Measurements from ENCODE around the gene PARVG.

Gene PARVG

DNA sequence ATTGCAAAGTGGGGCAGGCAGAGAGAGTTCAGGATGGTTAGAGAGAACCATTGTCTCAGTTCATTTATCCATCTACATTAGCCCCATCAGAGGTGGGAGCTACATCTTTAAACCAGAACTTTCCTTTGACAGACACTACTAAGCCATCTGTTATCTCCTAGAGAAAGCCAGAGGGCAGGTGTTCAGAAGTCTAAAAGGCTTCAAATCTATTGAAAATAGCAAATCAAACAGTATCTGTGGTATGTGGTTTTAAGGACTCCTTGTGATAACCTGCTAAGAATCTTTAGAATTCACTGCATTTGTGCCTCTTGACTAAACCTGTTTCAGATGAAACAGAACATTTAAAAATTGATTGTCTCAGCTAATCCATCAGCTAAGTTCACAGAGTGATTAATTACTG, 43.9 kb upstream of the PARVG start:
- H3K9ac ChIP-seq (ENCODE audit: low read depth, low read length), result no peak overlapping the region
- no peaks in the 10 kb centered on the region for H3K79me2 ChIP-seq (ENCODE audit: insufficient read depth, low read length)
- no peak overlapping the region for H3K4me2 ChIP-seq (ENCODE audit: insufficient read depth, low read length)
- TF ChIP-seq EZH2 (IDR thresholded peaks at IDR 0.05; ENCODE audit: borderline replicate concordance, low read depth, low read length, severe bottlenecking), result no peak
- TF ChIP-seq, protein P1, sequence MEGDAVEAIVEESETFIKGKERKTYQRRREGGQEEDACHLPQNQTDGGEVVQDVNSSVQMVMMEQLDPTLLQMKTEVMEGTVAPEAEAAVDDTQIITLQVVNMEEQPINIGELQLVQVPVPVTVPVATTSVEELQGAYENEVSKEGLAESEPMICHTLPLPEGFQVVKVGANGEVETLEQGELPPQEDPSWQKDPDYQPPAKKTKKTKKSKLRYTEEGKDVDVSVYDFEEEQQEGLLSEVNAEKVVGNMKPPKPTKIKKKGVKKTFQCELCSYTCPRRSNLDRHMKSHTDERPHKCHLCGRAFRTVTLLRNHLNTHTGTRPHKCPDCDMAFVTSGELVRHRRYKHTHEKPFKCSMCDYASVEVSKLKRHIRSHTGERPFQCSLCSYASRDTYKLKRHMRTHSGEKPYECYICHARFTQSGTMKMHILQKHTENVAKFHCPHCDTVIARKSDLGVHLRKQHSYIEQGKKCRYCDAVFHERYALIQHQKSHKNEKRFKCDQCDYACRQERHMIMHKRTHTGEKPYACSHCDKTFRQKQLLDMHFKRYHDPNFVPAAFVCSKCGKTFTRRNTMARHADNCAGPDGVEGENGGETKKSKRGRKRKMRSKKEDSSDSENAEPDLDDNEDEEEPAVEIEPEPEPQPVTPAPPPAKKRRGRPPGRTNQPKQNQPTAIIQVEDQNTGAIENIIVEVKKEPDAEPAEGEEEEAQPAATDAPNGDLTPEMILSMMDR (IDR thresholded peaks at IDR 0.05; ENCODE audit: borderline replicate concordance, extremely low read depth, low read length, poor library complexity, severe bottlenecking), result no peak
- no peak overlapping the region for H3K4me3 ChIP-seq (ENCODE audit: low read depth in 1 of 2, low read length in 2 of 2)
- H3K36me3 ChIP-seq (ENCODE audit: insufficient read depth, low read length), result no peaks in the 10 kb centered on the region
- no peaks in the 10 kb centered on the region for H3K9me3 ChIP-seq (ENCODE audit: insufficient read depth, low read length, severe bottlenecking)
- peaks cover 6% of the 10 kb centered on the region; the same call in 1 of the 2 replicates for H3K4me1 ChIP-seq (ENCODE audit: insufficient read depth, low read length)
- DNase-seq (no peak), ATAC-seq (ENCODE audit: insufficient read depth, low read depth) (0 out of 3 replicates have a peak, but pooled peaks have one; percentile 19)
- no peak overlapping the region for H3K27ac ChIP-seq (ENCODE audit: low read length)
- H2AFZ ChIP-seq (ENCODE audit: low read depth, low read length), result no peak overlapping the region
- H3K27me3 ChIP-seq (ENCODE audit: insufficient read depth, low read length, poor library complexity), result peaks cover 12% of the 10 kb centered on the region
- H4K20me1 ChIP-seq (ENCODE audit: insufficient read depth, low read length), result no peaks in the 10 kb centered on the region

DNA sequence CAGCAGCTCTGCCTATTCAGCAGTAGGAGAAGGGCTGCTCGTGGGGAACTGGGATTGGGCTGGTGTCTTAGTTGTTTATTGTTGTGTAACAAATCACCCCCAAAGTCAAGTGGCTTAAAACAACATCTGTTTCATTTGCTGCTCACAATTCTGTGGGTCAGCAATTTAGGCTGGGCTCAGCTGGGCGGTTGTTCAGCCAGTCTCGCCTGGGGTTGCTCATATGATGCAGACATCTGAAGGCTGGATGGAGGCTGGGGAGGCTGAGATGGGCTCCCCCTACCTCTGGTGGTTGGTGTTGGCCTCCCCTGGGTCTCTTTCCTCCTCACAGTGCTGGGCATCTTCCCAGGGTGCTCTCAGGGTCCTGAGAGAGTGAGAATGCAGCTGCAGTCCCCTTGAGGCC, 43.3 kb upstream of the PARVG start:
- H3K4me3 ChIP-seq (ENCODE audit: low read depth in 1 of 2, low read length in 2 of 2), result no peak overlapping the region
- H3K4me1 ChIP-seq (ENCODE audit: insufficient read depth, low read length), result peaks cover 6% of the 10 kb centered on the region; the same call in 1 of the 2 replicates
- no peak for DNase-seq
- no peaks in the 10 kb centered on the region for H3K79me2 ChIP-seq (ENCODE audit: insufficient read depth, low read length)
- H4K20me1 ChIP-seq (ENCODE audit: insufficient read depth, low read length), result no peaks in the 10 kb centered on the region
- H3K4me2 ChIP-seq (ENCODE audit: insufficient read depth, low read length), result no peak overlapping the region
- no peak for TF ChIP-seq EZH2 (IDR thresholded peaks at IDR 0.05; ENCODE audit: borderline replicate concordance, low read depth, low read length, severe bottlenecking)
- TF ChIP-seq, protein P1 (IDR thresholded peaks at IDR 0.05; ENCODE audit: borderline replicate concordance, extremely low read depth, low read length, poor library complexity, severe bottlenecking), result no peak
- no peak overlapping the region for H3K9ac ChIP-seq (ENCODE audit: low read depth, low read length)
- no peak overlapping the region for H3K27ac ChIP-seq (ENCODE audit: low read length)
- H3K27me3 ChIP-seq (ENCODE audit: insufficient read depth, low read length, poor library complexity), result peaks cover 10% of the 10 kb centered on the region
- no peaks in the 10 kb centered on the region for H3K9me3 ChIP-seq (ENCODE audit: insufficient read depth, low read length, severe bottlenecking)
- no peak overlapping the region for H2AFZ ChIP-seq (ENCODE audit: low read depth, low read length)
- no peaks in the 10 kb centered on the region for H3K36me3 ChIP-seq (ENCODE audit: insufficient read depth, low read length)
- no peak for ATAC-seq (ENCODE audit: insufficient read depth, low read depth)

DNA sequence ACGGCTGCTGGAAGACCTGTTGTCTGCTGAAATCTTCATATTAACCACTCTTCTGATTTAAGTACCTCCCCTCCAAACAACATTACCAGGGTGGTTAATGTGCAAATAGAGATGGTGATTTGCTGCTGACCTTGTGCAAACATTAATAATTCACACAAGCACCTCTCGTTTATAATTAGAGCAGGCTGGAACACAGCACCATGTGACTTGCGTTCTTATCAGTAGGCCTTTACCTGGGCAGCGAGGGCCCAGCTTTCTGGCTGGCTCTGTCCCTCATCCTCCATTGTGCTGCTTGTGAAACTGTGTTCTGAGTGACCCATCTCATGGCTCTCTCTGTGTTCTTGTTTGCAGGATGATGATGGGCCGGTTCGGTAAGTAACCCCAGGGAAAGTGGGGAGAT, 41.0 kb upstream of the PARVG start:
- Histone ChIP-seq H3K36me3 (ENCODE audit: insufficient read depth, low read length) (no peaks in the 10 kb centered on the region), H3K9me3 (ENCODE audit: insufficient read depth, low read length, severe bottlenecking) (no peaks in the 10 kb centered on the region), H3K27ac (ENCODE audit: low read length) (no peak overlapping the region), H3K4me2 (ENCODE audit: insufficient read depth, low read length) (no peak overlapping the region), H2AFZ (ENCODE audit: low read depth, low read length) (no peak overlapping the region), H3K79me2 (ENCODE audit: insufficient read depth, low read length) (no peaks in the 10 kb centered on the region), H3K4me1 (ENCODE audit: insufficient read depth, low read length) (no peaks in the 10 kb centered on the region), H3K9ac (ENCODE audit: low read depth, low read length) (no peak overlapping the region), H4K20me1 (ENCODE audit: insufficient read depth, low read length) (no peaks in the 10 kb centered on the region), H3K4me3 (ENCODE audit: low read depth in 1 of 2, low read length in 2 of 2) (no peak overlapping the region), H3K27me3 (ENCODE audit: insufficient read depth, low read length, poor library complexity) (no peaks in the 10 kb centered on the region)
- no peak for TF ChIP-seq EZH2 (IDR thresholded peaks at IDR 0.05; ENCODE audit: borderline replicate concordance, low read depth, low read length, severe bottlenecking)
- TF ChIP-seq, protein P1 (IDR thresholded peaks at IDR 0.05; ENCODE audit: borderline replicate concordance, extremely low read depth, low read length, poor library complexity, severe bottlenecking), result no peak
- DNase-seq, result no peak
- no peak for ATAC-seq (ENCODE audit: insufficient read depth, low read depth)

Measured in DND-41 (cell line).